ENCODE results near the gene TNFRSF11A. TPM values are rescaled to one million over a fixed set of nuclear protein-coding genes. Genes with fewer than 3 reads are reported as not detected.
A peak's percentile ranks its signal among the peaks of the same experiment; 100 is the strongest.

TNFRSF11A gene
- total RNA-seq, 1 donor from 2014 or later, result 1.2 TPM

- peak; percentile 98 for ATAC-seq
- peak; percentile 90 for DNase-seq
- intact Hi-C loops (cut with micrococcal nuclease), result no loop called here
Measured at GRCh38 chr18:62437235-62438017, 112.3 kb downstream of the TNFRSF11A start.

GRCh38 chr18:62438018-62438329 lies 112.9 kb downstream of the TNFRSF11A start:
- peak; percentile 38 for DNase-seq
- ATAC-seq, result peak; percentile 29
- intact Hi-C loops (cut with micrococcal nuclease), result no loop called here

- ATAC-seq (no peak), DNase-seq (no peak)
- intact Hi-C loops (cut with micrococcal nuclease), result no loop called here
Measured at GRCh38 chr18:62438402-62438801, 113.3 kb downstream of the TNFRSF11A start.

GRCh38 chr18:62438866-62439265 lies 113.8 kb downstream of the TNFRSF11A start:
- DNase-seq, result no peak
- intact Hi-C loops (cut with micrococcal nuclease), result no loop called here
- ATAC-seq, result no peak

Other genes starting within 250 kb of the TNFRSF11A start
- 18.2 TPM for gene PIGN, start 138.3 kb upstream of the TNFRSF11A start, total RNA-seq
- gene RELCH, start 138.1 kb upstream of the TNFRSF11A start, total RNA-seq, result 11.5 TPM
- gene ZCCHC2, start 197.7 kb downstream of the TNFRSF11A start, total RNA-seq, result 18.0 TPM